ENCODE data around the gene SLC17A9.

The SLC17A9 gene, protein sequence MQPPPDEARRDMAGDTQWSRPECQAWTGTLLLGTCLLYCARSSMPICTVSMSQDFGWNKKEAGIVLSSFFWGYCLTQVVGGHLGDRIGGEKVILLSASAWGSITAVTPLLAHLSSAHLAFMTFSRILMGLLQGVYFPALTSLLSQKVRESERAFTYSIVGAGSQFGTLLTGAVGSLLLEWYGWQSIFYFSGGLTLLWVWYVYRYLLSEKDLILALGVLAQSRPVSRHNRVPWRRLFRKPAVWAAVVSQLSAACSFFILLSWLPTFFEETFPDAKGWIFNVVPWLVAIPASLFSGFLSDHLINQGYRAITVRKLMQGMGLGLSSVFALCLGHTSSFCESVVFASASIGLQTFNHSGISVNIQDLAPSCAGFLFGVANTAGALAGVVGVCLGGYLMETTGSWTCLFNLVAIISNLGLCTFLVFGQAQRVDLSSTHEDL

DNA sequence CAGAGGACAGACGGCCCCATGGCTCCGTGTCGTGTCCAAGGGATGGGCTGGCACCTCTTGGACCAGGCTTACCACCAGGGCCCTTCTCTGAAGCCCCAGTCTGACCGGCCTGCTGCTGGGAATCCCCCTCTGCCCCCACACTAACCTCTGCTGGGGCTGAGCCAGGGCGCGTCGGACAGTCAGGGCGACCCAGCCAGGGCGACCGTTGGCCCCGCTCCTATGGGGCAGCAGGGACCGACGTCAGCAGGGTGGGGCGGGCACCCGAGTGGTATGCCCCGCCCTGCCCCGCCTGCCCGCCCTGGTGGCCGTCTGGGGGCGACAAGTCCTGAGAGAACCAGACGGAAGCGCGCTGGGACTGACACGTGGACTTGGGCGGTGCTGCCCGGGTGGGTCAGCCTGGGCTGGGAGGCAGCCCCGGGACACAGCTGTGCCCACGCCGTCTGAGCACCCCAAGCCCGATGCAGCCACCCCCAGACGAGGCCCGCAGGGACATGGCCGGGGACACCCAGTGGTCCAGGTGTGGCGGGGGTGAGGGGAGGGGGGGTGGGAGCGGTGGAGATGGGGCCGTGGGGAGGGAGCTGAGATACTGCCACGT, at the start of gene SLC17A9:
Gene SLC17A9, plus strand, starts transcription at position 337 of the 595 bp plus-strand sequence. Its CDS starts 122 bp downstream, at position 459.
- peak; percentile 29 for DNase-seq

DNA sequence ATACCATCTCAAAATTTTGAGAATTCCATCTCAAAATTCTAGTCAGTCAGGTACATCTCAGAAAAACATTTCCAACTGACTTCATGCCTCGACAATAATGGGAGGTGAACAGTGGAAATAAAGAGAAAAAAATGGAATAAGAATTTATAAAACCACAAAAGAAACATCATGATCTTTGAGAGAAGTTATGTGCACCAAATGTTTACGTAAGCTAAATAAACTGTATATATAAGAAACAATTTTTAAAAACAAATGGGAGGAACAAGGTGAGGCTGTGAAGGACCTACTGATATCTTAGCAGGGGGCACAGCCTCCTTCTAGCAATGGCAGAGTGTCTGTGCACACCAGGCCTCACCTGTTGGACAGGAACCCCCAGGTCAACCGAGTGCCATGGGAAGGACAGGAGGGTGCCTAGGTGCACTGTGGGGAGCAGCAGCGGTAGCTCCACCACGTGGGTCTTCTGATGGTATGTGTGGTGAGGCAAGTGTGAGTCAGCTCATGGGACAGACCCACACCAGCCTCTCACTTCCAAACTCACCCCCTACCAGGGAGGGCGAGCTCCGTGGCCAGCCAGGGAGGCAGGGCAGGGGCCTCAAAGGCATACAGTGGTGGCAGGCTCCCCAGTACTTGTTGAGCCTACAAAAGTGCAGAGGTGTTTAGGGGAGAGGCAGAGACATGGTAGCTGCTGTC, 49.4 kb upstream of the SLC17A9 start:
- DNase-seq = no peak

DNA sequence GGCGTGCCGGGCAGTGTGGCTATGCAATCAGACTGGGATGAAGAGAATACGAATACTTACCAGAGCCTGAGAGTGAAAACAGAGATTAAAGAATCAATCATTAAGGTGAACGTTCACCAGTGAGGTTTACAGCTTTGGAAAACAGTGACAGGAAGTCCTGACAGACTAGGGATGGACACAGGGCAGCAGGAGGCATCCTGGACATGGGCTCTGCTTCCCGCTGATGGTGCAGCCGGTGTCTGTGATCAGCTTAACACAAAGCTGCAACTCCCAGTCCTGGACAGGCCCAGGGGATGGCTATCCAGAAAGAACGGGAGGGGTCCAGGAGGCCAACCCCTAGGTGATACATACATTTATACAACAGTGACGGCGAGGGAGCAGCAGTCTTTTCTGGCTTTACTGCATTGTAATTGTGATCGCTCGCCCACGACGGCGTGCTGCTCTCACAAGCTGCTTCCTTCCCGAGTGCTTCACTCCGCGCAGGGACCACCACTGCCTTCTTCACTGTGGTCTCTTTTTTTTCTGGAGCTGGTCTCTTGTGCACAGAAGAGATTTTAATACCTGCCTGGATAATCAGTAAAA, 46.9 kb upstream of the SLC17A9 start:
- DNase-seq = no peak

DNA sequence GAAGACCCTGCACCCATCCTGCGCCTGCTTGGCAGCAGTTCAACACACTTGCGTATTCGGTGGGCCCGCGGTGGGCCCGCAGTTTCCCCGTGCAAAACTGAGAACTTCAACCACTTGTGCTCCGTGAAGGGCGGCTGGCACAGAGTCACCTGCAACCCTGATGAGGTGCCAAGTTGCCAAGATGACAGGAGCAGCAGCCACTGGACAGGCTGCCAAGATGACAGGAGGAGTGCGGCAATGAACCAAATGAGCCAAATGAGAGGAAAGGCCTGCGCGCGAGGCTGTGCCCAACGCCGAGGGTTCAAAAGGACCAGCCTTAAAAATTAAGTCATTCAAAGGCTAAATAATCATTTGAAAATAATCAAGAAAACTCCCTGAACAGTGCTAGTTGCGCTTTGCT, 46.3 kb upstream of the SLC17A9 start:
- no peak for DNase-seq

DNA sequence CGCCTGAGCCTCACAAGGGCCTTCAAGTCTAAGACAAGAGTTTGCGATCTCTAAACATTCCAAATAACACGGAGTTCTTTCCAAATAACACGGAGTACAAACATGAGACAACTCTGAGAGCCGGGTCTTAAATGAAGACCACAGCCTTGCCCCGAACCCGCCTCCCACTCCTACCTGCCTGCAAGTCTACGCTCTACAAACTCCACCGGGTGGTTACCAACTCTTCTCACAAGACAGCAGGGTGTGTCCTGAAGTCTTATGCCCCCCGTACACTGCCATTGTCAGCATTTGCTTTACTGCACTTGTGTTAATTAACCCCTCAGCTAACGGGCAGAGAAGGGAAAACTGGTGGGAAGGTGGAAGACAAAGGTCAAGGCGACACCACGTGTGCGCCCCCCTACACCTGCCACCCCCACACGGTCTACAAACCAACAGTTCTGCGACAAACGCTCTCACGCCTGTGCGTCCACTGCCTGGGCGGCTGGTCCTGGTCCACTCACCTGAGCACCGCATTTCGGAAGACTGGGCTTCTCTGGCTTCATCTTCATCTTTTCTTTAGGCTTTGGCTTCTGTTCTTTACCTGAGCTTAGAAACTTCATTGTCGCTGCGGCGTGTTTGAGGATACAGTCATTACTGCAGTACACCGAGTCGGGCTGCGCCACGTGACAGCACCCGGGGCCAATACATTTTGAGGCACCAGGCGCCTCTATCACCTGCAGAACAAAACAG, 45.7 kb upstream of the SLC17A9 start:
- DNase-seq = no peak

DNA sequence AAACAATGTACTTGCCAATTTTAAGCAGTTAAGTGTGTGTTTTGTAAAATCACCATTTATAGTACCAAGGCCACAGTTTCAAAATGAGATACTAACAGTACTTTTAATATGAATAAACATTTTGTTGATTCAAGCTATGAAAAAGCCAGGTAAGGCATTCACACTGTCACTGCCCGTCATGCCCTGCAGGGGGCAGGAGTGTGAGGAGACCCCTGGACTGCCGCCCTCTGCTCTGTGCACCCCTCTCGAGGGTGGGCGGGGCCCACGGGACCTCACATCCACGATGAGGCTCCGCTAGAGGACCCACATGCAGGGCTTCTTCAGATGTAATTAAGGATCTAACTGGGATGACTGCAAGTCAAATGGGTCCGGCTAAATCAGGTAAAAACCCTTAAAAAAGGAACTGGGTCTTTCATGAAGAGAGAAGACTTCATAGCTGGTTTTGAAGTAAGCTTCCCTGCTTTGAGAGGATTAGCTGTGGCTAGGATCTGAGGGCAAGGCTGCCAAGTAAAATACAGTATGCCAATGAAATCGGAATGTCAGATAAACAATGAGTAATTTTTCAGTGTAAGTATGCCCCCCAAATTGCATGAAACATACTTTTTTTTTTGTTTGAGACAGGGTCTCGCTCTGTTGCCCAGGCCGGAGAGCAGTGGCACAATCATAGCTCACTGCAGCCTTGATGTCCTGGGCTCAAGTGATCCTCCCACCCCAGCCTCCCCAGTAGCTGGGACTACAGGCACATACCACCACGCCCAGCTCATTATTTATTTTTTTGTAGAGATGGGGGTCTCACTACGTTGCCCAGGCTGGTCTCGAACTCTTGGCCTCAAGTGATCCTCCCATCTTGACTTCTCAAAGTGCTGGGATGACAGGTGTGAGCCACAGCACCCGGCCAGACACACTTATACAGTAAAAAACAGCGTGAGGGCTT, 44.9 kb upstream of the SLC17A9 start:
- peak; percentile 40 for DNase-seq

DNA sequence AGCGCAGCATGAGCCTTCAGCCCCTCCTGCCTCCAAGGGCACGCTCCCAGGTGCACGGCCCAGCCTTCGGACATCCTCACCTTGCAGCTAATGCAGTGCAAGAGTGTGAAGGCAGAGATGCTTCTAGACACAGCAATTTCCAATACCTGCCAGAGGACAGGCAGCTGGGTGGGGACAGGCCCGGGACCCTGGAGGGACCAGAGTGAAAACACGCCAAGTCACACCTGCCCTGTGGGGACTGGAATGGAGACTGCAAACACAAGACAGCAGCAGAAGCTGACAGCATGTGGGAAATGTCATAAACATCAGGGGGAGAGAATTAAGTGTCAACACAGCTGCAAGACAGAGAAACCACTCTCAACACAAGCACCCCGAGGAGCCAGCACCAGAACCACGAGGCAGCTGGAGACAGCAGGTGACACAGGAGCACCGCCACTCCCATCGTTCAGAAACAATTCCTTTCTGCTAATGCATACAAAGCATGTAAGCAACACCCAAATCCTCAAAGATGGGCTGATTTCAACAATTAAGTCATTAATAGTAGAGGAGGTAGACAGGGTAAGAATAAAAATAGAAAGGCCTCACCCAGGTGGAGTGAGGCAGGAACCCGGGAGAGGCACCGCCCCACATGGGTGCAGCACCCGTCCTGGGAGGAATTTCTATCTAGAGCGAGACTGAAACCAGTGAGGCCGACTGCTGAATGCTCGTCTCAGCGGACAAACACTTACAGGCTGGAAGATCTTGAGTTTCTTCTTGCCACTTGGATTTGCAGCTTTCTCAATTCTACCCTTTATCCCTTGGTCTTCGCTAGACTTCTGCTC, 43.3 kb upstream of the SLC17A9 start:
- DNase-seq = no peak

DNA sequence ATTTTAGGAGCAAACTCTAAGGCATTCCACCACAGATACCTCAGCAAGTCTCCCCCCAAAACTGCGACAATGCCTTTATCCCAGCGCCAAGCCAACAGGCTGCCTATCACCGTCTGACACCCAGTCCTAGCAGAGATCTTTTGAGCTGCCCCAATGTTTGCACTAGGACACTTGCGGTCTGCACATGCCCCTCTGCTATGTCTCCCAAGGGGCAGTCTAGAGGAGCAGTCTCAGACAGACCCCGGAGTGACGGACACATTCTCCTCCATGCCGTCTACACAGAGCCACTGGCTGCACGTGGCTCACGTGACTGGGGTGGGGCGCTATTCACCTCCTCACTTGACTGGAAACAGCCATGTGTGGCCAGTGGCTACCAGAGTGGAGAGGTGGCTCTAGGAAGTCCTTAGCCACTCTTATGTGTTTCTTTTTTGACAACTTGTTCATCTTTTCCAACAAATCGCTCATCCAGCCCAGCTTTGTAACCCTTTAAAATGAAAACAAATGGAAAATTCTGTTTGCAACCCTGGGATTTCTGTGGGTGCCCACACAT, 42.2 kb upstream of the SLC17A9 start:
- no peak for DNase-seq

DNA sequence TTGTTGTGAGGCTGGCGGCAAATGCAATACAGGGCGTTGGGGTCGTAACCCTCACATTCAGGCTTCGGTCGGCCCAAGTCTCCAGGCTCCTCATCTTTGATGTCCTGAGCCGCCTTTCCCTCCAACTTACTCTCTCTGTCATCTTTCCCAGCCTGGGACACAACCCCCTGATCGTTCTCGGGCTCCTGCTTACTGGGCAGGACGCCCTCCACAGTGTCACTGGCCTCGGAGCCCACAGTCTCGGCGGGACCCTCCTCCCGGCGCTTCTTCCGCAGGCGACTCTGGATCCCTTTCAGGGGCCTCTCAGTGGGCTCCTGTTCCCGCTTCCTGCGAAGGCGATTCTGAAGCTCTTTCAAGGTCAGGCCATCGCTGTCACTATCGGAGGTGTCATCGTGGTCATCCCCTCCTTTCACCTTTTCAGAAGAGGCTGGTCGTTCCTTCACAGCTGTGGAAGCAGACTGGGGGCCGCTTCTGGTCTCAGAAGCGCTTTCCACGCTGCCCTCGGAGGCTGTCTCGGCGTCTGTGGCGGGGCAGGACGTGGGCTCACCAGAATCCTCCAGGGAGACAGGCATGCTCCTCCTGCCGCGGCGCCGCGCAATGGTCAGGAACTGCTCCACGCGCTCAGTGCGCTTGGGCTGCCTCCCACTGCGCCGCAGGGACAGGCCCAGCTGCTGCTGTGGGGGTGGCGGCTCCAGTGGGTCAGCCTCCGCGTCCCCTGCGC, 41.6 kb upstream of the SLC17A9 start:
- no peak for DNase-seq

DNA sequence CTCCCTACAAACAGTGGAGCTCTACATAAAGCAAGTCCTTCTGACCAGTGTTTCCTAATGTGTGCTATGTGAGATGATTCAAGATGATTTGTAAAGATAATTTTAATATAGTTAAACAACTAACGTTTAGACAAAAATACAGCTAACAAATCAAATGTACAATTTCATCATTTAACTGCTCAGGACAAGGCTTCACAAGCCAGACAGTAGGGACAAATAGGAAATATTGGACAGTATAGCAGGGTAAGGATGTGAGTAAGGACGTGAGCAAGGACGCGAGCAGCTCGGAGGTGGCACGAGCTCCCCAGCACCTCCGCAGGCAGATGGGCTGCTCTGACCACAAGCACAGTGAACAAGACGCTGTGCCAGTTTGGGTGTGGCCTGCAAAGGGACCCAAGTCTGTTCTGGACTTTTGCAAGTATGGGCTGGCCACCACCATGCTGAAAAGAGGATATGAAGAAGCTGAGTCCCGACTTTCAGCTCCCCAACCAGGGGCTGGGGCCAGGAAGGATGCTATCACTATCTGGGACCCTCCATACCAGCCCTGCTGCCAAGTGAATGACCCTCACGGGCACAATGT, 40.7 kb upstream of the SLC17A9 start:
- no peak for DNase-seq

DNA sequence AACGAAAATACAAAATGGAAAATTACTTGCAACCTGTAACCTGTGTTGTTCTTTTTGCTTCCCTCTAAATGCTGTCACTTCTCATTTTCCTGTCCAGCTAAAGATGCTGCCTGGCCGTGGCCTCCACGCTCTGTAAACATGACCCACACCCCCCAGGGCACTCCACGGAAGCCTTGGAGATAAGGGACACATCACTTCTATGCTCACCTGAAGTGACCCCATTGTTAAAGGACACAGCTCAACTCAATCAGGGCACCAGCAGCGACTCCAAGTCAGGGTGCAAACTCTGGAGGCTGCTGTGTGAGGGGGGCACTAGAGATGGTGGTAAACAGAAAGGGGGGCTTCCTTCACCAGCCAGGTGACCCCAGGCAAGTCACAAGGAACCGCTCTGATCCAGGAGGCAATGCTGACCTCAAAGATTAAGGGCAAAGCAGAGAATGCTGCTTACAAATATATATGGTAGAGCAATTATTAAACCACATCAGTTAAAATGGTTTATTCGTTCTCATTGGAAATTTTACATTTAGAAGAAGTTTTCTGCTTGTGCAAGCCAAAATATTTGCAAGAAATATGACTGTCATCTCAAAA, 39.4 kb upstream of the SLC17A9 start:
- DNase-seq = no peak

DNA sequence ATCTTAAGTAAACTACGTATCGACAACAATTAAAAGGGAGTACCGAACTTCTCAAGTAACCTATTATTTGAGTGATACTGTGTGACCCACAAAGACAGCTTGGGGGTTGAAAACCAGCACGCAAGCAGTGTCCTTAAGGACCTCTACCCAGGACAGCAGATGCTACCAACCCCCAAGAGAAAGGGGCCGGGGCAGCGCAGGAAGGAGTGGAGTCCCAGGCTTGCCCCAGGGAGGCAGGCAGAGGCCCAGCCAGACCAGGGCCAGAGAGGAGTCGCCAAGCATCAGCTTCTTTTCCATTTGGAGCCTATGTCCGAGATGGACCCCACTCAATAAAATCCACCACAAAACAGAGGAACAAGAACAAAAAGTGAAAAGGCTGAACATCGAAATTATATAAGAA, 38.1 kb upstream of the SLC17A9 start:
- DNase-seq = no peak

DNA sequence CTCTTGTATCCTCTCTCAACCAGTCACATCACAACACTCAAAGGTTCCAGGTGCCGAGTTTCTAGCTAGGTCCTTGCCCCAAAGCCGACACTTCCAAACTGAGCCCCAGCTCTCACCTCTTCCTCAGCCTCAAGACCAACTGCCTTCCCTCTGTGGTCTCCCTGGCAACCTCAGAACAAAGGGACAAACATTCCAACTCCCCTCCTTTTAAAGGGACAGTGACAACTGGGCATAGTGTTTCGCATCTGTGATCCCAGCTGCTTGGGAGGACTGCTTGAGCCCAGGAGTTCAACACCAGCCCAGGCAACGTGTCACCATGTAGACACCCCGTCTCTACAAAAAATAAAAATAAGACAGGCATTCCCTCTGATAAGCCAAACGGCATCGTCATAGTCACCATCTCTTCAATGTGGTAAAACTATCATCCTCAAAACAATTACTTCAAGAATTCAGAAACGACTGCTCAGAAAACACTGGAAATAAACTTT, 37.5 kb upstream of the SLC17A9 start:
- no peak for DNase-seq

DNA sequence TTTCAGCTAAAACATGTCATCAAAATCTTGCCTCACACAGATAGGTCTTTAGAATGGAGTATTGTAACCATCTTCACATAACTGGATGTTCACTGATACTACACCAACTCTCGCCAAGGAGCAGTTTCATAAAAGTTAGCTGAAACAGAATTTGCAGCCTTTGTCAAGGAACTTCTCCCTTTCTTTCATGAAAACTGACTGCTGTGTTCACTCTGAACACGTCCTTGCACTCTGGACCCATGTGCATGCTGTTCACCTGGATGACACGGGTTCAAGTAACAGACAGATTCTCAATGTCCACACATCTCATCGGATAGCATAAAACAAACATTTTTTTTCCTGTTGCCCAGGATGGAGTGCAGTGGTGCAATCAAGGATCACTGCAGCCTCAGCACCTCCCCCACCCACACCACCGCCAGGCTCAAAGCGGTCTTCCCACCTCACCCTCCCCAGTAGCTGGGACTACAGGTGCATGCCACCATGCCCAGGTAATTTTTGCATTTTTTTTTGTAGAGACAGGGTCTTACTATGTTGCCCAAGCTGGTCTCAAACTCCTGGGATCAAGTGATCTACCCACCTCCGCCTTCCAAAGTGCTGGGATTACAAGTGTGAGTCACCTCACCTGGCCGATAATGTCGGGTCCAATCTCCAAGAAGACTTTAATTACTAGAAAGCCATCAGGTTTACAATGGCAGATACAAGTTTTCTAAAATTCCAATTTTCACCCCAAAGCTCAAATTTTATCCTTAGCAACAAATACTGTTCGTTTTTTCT, 35.6 kb upstream of the SLC17A9 start:
- DNase-seq = no peak

DNA sequence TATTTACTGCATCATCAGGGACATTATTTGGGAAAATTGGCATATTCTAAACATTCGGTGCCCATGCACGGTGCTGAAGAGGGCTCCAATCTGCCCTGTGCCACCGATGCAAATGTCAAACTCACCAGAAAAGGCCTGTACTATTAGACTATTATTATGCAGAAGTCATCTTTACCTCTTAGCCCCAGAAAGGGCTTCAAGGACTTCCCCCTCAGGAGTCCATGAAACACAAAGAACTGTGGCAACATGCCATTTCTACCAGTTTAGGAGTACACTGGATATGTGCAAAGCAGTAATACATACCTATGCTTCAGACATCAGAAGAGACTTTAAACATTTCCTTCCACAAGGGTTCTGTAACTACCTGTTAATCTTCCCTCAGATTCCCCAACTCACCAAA, 34.8 kb upstream of the SLC17A9 start:
- no peak for DNase-seq

DNA sequence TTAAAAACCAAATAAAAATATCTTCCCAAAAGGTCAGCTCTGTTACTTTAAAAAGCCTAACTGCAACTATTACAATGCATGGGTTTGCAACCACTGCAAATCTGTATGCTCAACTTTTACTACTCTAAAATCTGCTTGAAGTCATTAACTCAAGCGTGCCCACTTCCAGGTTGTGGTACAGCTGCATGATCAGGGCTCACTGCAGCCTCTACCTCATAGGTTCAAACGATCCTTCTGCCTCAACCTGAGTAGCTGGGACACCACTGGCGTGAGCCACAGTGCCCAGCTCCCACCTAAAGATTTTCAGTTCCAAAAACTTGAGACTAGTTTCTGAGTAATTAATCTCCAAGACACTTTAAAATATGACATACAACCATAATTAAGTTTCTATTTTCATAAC, 34.4 kb upstream of the SLC17A9 start:
- peak; percentile 44 for DNase-seq

DNA sequence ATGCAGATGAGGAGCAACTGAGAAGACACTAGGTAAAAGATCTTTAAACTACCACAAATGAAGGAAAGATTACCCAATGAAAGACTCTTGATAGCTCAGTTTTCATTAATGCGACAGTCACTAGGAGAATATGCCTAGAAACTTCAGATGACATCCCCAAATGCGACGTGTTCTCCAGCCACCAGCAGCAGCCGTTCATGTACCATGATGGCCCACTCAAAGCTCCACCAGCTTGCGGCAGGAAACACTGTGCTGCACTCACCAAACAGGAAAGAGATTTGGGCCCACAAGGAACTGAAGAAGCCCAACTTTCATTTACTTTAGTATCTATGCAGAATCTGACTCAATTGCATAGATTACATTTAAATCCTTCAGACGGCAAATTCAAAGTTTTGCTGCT, 33.7 kb upstream of the SLC17A9 start:
- peak; percentile 60 for DNase-seq

DNA sequence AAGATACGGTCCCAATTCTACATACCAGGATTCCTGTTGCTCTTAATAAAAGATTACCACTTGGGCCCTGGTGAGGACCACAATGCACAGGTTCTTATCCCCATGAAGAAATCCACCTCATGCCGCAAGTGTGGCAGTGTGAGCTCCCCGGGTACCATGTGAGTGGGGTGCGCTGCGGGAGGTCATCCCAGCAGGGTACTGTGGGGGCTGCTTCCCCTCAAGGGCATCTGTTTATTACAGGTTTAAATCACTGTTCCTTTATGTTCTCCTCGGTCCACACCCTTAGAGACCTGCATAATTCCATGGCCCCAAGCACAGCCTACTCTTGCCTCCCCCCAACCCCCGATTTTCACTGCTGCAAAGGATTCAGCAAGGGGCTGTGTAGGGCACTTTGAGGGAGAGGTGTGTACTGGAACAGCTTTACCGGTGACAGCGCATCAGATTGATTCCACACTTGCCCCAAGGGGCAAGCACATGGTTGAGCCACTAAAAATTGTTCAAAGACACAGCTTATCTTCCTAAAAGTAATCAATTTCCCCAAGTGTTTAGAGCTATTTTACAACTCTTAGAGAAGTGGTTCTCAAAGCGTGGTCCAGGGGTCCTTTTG, 32.4 kb upstream of the SLC17A9 start:
- no peak for DNase-seq

Data from activated naive CD4-positive, alpha-beta T cell treated with Interleukin-2 at 50 U/mL for 16 hours (primary cell).